B cell (primary cell): ENCODE results near the gene CSTF3. TPM values are rescaled to one million over a fixed set of nuclear protein-coding genes. Genes with fewer than 3 reads are reported as not detected.

Experiments used
- ATAC-seq: fragments of 200-7000 bp; cut with Tn5 transposase; one replicate; pipeline ENCODE4 v1.10.0; 2021; ENCODE audit warnings: low read depth, mild to moderate bottlenecking, moderate number of reproducible peaks, moderate library complexity
- CTCF ChIA-PET: fragments of 350-600 bp; sonication (Branson Sonifier 250); formaldehyde crosslinking; loops from one replicate; lab custom pipeline; 2021; ENCODE audit warnings: antibody characterized with exemption, inconsistent platforms; lab: Charles Lee
- POLR2A ChIA-PET: fragments of 350-600 bp; sonication (Branson Sonifier 250); formaldehyde crosslinking; loops from one replicate; lab custom pipeline; 2021; ENCODE audit warnings: antibody characterized with exemption; lab: Charles Lee
- DNase-seq: peaks from one replicate; pipeline ENCODE4 v3.0.0; 2013
- H2AFZ ChIP-seq: 2 replicates; pipeline ENCODE4 v1.6.1; 2012; ENCODE audit warnings: mild to moderate bottlenecking, low read depth, low read length; ENCODE audit not compliant: insufficient read depth, poor library complexity, severe bottlenecking
- H3K27ac ChIP-seq, 2 donors: 1 replicate in 1 of 2; 2 replicates in 1 of 2; pipeline ENCODE4 v1.5.1; 2012 to 2013; ENCODE audit warnings: low read length in 2 of 2, mild to moderate bottlenecking in 2 of 2, moderate library complexity in 1 of 2
- H3K27me3 ChIP-seq, 4 experiments: fragments of 200-600 bp in 1 of 4; sonication (generic) in 1 of 4; replicated peaks in 1 of 4; 1 replicate in 2 of 4; 2 replicates in 2 of 4; pipeline versions ENCODE4 v1.6.1 to v1.7.0; 2013 to 2016; ENCODE audit warnings: low read length in 3 of 4, mild to moderate bottlenecking in 2 of 4, mixed read lengths in 1 of 4, moderate library complexity in 1 of 4; ENCODE audit not compliant: insufficient read depth in 4 of 4, control insufficient read depth in 3 of 4; ENCODE audit errors: control extremely low read depth in 1 of 4
- H3K36me3 ChIP-seq, 2 experiments: replicated peaks in 1 of 2; 1 replicate in 1 of 2; 2 replicates in 1 of 2; pipeline versions ENCODE4 v1.6.1 to v1.7.1; 2013; ENCODE audit warnings: low read length in 1 of 2; ENCODE audit not compliant: insufficient read depth in 2 of 2, control insufficient read depth in 1 of 2; ENCODE audit errors: control extremely low read depth in 1 of 2, extremely low read depth in 1 of 2
- H3K4me1 ChIP-seq, 2 donors: fragments of 200-600 bp in 1 of 2; sonication (generic) in 1 of 2; 1 replicate in 1 of 2; 2 replicates in 1 of 2; pipeline versions ENCODE4 v1.5.1 to v1.6.1; 2013 to 2017; ENCODE audit warnings: low read length in 2 of 2; ENCODE audit not compliant: control insufficient read depth in 2 of 2, insufficient read depth in 2 of 2
- H3K4me2 ChIP-seq: replicated peaks from 2 replicates; pipeline ENCODE3; 2012; ENCODE audit warnings: mild to moderate bottlenecking, low read depth, low read length; ENCODE audit not compliant: poor library complexity, severe bottlenecking
- H3K4me3 ChIP-seq, 5 experiments: fragments of 200-600 bp in 1 of 5; sonication (generic) in 1 of 5; 1 replicate in 3 of 5; 2 replicates in 2 of 5; pipeline versions ENCODE4 v1.5.1 to v1.7.0; 2011 to 2016; ENCODE audit warnings: low read length in 4 of 5, mild to moderate bottlenecking in 4 of 5, low read depth in 2 of 5, control low read depth in 1 of 5, moderate library complexity in 1 of 5; ENCODE audit not compliant: insufficient read depth in 1 of 5; ENCODE audit errors: control extremely low read depth in 1 of 5, extremely low read depth in 1 of 5
- H3K79me2 ChIP-seq: fragments of 200-600 bp; sonication (generic); one replicate; pipeline ENCODE4 v1.6.0; 2016; ENCODE audit warnings: low read length; ENCODE audit not compliant: control insufficient read depth, insufficient read depth
- H3K9ac ChIP-seq: fragments of 200-600 bp; sonication (generic); 2 replicates; pipeline ENCODE4 v1.6.1; 2017; ENCODE audit warnings: mild to moderate bottlenecking, low read length, moderate library complexity
- H3K9me3 ChIP-seq, 3 donors: one replicate each; pipeline versions ENCODE4 v1.6.1 to v1.7.1; 2013; ENCODE audit warnings: low read length in 2 of 3; ENCODE audit not compliant: control insufficient read depth in 2 of 3, insufficient read depth in 1 of 3; ENCODE audit errors: control extremely low read depth in 1 of 3
- H4K20me1 ChIP-seq: 2 replicates; pipeline ENCODE4 v1.6.0; 2012; ENCODE audit warnings: mild to moderate bottlenecking, low read length; ENCODE audit not compliant: insufficient read depth, control insufficient read depth, poor library complexity, severe bottlenecking
- H3K27ac Mint-ChIP-seq: one replicate; pipeline ENCODE4 v1.8.0; 2021; ENCODE audit warnings: mixed read lengths
- H3K27me3 Mint-ChIP-seq: one replicate; pipeline ENCODE4 v1.8.0; 2021; ENCODE audit warnings: mixed read lengths
- H3K4me1 Mint-ChIP-seq: one replicate; pipeline ENCODE4 v1.8.0; 2021; ENCODE audit warnings: mixed read lengths
- H3K4me3 Mint-ChIP-seq: one replicate; pipeline ENCODE4 v1.8.0; 2021; ENCODE audit warnings: mixed read lengths
- H3K9me3 Mint-ChIP-seq: one replicate; pipeline ENCODE4 v1.8.0; 2022; ENCODE audit warnings: mixed read lengths; ENCODE audit not compliant: insufficient read depth
- EZH2 ChIP-seq: IDR thresholded peaks from 2 replicates; pipeline ENCODE4 v1.6.1; 2012; ENCODE audit warnings: borderline replicate concordance, low read depth, mild to moderate bottlenecking, moderate library complexity, low read length; ENCODE audit not compliant: insufficient read depth, poor library complexity, severe bottlenecking
- WGBS: methylation state at CpG from one replicate; pipeline ENCODE4 v1.1.5; 2013; ENCODE audit warnings: missing lambda C conversion rate; ENCODE audit not compliant: insufficient coverage; 5-methylcytosine and 5-hydroxymethylcytosine counted together
- intact Hi-C: fragments of 100-400 bp; cut with micrococcal nuclease; formaldehyde crosslinking; loops from one replicate; pipeline ENCODE4 v1.10.0; 2022
- polyA plus RNA-seq: library from polyadenylated mRNA; depleted of rRNA; stranded (reverse); fragments of >200 nt; gene quantifications from 2 replicates; pipeline ENCODE4 v1.2.3, GENCODE V29; 2012
- total RNA-seq, 2 donors: library from RNA; stranded (reverse); fragments of 120-200 nt in 1 of 2; gene quantifications; 1 replicate in 1 of 2; 2 replicates in 1 of 2; pipeline versions ENCODE4 v1.2.3 to v1.2.4, GENCODE V29; 2013 to 2022
- TF ChIP-seq, protein P1 (sequence below): fragments of 200-600 bp; IDR thresholded peaks from one replicate; pipeline ENCODE4 v1.8.0; 2022; ENCODE audit warnings: antibody characterized with exemption, mild to moderate bottlenecking

CSTF3 gene
- total and polyA plus RNA-seq, 2 donors (not counting 1 experiment from before 2014, with no cell fraction given), result 14.4 to 42.2 TPM

DNA sequence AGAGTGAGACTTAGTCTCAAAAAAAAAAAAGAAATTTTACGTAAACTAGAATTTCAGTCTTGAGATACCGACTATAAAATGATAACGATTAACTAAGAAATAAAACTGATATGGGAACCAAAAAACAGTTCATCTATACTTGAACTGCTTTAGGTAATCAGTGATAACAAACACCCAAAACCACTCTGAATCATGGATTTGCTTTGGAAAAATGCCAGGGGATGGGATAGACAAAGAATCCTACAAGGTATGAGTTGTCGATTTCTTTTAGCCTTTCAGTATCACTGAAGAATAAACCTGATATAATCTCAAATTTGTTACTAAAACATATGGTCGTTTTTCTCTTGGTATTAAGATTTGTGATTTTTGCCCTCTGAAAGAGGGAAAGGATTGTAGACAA, 13.7 kb downstream of the CSTF3 start:
- no CpG with 5 or more reads among the region's 5 CpGs for WGBS
- CTCF ChIA-PET, result no interaction called here
- no peak for TF ChIP-seq EZH2
- TF ChIP-seq, protein P1, sequence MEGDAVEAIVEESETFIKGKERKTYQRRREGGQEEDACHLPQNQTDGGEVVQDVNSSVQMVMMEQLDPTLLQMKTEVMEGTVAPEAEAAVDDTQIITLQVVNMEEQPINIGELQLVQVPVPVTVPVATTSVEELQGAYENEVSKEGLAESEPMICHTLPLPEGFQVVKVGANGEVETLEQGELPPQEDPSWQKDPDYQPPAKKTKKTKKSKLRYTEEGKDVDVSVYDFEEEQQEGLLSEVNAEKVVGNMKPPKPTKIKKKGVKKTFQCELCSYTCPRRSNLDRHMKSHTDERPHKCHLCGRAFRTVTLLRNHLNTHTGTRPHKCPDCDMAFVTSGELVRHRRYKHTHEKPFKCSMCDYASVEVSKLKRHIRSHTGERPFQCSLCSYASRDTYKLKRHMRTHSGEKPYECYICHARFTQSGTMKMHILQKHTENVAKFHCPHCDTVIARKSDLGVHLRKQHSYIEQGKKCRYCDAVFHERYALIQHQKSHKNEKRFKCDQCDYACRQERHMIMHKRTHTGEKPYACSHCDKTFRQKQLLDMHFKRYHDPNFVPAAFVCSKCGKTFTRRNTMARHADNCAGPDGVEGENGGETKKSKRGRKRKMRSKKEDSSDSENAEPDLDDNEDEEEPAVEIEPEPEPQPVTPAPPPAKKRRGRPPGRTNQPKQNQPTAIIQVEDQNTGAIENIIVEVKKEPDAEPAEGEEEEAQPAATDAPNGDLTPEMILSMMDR, result no peak
- peaks cover 59% of the 10 kb centered on the region for H4K20me1 ChIP-seq
- H3K4me3 ChIP-seq, result no peak overlapping the region
- Mint-ChIP-seq H3K27ac (no peak overlapping the region), H3K9me3 (no peaks in the 10 kb centered on the region), H3K4me3 (no peak overlapping the region), H3K27me3 (no peaks in the 10 kb centered on the region), H3K4me1 (peaks cover 10% of the 10 kb centered on the region)
- no peak overlapping the region for H3K9ac ChIP-seq
- H3K4me2 ChIP-seq, result no peak overlapping the region
- H3K27me3 ChIP-seq, result no peaks in the 10 kb centered on the region
- no peaks in the 10 kb centered on the region for H3K9me3 ChIP-seq
- peaks cover 95% of the 10 kb centered on the region for H3K79me2 ChIP-seq
- no peak overlapping the region for H3K27ac ChIP-seq
- DNase-seq (no peak), ATAC-seq (no peak)
- H2AFZ ChIP-seq, result no peak overlapping the region
- POLR2A ChIA-PET, result no interaction called here
- H3K4me1 ChIP-seq, result no peaks in the 10 kb centered on the region
- intact Hi-C loops, result no loop called here
- peaks cover 0 to 5% of the 10 kb centered on the region in 2 experiments for H3K36me3 ChIP-seq

DNA sequence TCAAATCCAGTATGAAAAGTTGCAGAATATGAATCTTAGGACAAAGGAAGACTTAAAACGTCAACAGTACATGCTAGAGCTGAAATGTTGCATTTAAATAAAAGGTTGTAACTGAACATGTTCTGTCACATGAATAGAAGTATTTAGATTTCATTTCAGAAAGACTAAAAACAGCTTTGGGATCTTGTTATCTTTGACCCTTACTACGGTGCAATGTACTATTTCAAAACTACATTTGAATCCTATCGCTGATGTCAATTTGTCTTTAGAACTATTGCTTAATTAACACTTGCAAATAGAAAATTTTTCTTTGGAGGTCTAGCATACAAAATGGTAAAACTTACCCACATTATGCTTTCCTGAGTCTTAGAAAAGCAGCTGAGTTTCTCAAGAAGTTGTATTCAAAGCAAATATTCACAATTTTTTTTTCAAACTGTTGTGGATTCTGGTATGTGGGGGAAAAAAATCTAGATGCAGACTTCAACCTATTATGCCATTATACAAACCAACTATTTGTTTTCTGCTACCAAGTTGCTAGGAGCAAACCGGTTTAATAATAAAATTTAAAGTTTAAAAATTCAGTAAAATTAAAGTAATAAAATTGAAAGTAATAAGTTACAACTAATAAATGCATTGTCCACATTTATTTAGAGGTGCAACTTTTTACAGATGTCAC, 25.4 kb downstream of the CSTF3 start:
- H3K4me2 ChIP-seq, result no peak overlapping the region
- intact Hi-C loops, result no loop called here
- Mint-ChIP-seq H3K27ac (no peak overlapping the region), H3K27me3 (no peaks in the 10 kb centered on the region), H3K9me3 (no peaks in the 10 kb centered on the region), H3K4me3 (no peak overlapping the region), H3K4me1 (no peaks in the 10 kb centered on the region)
- no CpG with 5 or more reads among the region's 4 CpGs for WGBS
- ATAC-seq (no peak), DNase-seq (no peak)
- H3K4me3 ChIP-seq, result no peak overlapping the region
- H3K79me2 ChIP-seq, result no peaks in the 10 kb centered on the region
- TF ChIP-seq, protein P1, result no peak
- no peak for TF ChIP-seq EZH2
- H3K27me3 ChIP-seq, result no peaks in the 10 kb centered on the region
- H3K9me3 ChIP-seq, result no peaks in the 10 kb centered on the region
- POLR2A ChIA-PET, result no interaction called here
- H2AFZ ChIP-seq, result no peak overlapping the region
- H3K36me3 ChIP-seq, result peaks cover 0 to 15% of the 10 kb centered on the region in 2 experiments
- CTCF ChIA-PET, result no interaction called here
- H4K20me1 ChIP-seq, result no peaks in the 10 kb centered on the region
- H3K4me1 ChIP-seq, result no peaks in the 10 kb centered on the region
- no peak overlapping the region for H3K27ac ChIP-seq
- no peak overlapping the region for H3K9ac ChIP-seq
